ENCODE data around the gene TBC1D5. TPM values are rescaled to one million over a fixed set of nuclear protein-coding genes. Genes with fewer than 3 reads are reported as not detected.

Gene TBC1D5
- total and polyA plus RNA-seq, 2 of the 8 experiments (the other 6 are each of a cell fraction or from before 2014, with no cell fraction given) = 11.0 to 22.9 TPM

GRCh38 chr3:17195856-17196604 is 546.4 kb downstream of the TBC1D5 start:
- peak; percentile 13 for FAIRE-seq
- Histone ChIP-seq H4K5ac (ENCODE audit: insufficient read length, low read depth, low read length) (no peak overlapping the region), H2BK20ac (ENCODE audit: low read length) (no peak overlapping the region), H3K9ac (replicated peaks in 1 of 4; ENCODE audit: extremely low read depth in 1 of 4, low read depth in 3 of 4, low read length in 3 of 4) (no peak overlapping the region), H3K4me2 (ENCODE audit: insufficient read depth in 1 of 2, low read depth in 2 of 2, low read length in 2 of 2) (no peak overlapping the region), H3K18ac (ENCODE audit: extremely low read depth, low read length) (no peak overlapping the region), H4K91ac (replicated peaks; ENCODE audit: insufficient read length, low read length) (no peak overlapping the region), H3K4ac (replicated peaks; ENCODE audit: insufficient read length, low read depth, low read length) (no peak overlapping the region), H3K27ac (ENCODE audit: low read depth, low read length) (no peak overlapping the region), H2BK120ac (replicated peaks; ENCODE audit: low read depth, low read length) (no peak overlapping the region), H4K20me1 (replicated peaks in 1 of 2; ENCODE audit: control insufficient read depth in 1 of 2, insufficient read depth in 2 of 2, low read length in 2 of 2) (no peaks in the 10 kb centered on the region), H3K4me1 (replicated peaks in 1 of 4; ENCODE audit: control insufficient read depth in 3 of 4, insufficient read depth in 4 of 4, low read length in 3 of 4) (peaks cover 0 to 2% (median 0%) of the 10 kb centered on the region in 4 experiments; a peak in 2 of 7 replicates), H3K23ac (ENCODE audit: insufficient read length) (no peak overlapping the region), H2BK15ac (ENCODE audit: low read length) (no peak overlapping the region), H4K8ac (ENCODE audit: extremely low read depth, insufficient read depth, low read length) (no peak overlapping the region), H2AFZ (ENCODE audit: low read length) (peak overlapping the region; percentile 49; the same call in 1 of the 2 replicates), H3K56ac (replicated peaks; ENCODE audit: insufficient read length, low read depth, low read length) (no peak overlapping the region), H2BK12ac (ENCODE audit: low read depth, low read length) (no peak overlapping the region), H3K79me1 (ENCODE audit: low read depth, low read length) (no peaks in the 10 kb centered on the region), H3K14ac (ENCODE audit: insufficient read length) (no peak overlapping the region), H3K4me3 (ENCODE audit: extremely low read depth in 1 of 4, insufficient read depth in 2 of 4, low read depth in 3 of 4, low read length in 4 of 4) (no peak overlapping the region), H2BK5ac (ENCODE audit: low read depth, low read length) (no peak overlapping the region), H3K27me3 (replicated peaks in 1 of 4; ENCODE audit: control insufficient read depth in 3 of 4, extremely low read depth in 1 of 4, insufficient read depth in 3 of 4, low read length in 3 of 4) (no peaks in the 10 kb centered on the region), H2AK5ac (ENCODE audit: low read depth, low read length) (no peak overlapping the region), H3K36me3 (ENCODE audit: control insufficient read depth in 2 of 4, insufficient read depth in 4 of 4, low read length in 3 of 4) (no peaks in the 10 kb centered on the region), H3K9me3 (ENCODE audit: insufficient read depth in 2 of 2, low read depth in 1 of 2, low read length in 1 of 2) (no peaks in the 10 kb centered on the region), H3K79me2 (ENCODE audit: control insufficient read depth in 1 of 2, insufficient read depth in 2 of 2, low read length in 2 of 2) (no peaks in the 10 kb centered on the region), H3K23me2 (ENCODE audit: low read depth, low read length) (no peaks in the 10 kb centered on the region)
- TF ChIP-seq HDAC6 (IDR thresholded peaks at IDR 0.05; ENCODE audit: low read depth, low read length) (no peak), E2F6 (IDR thresholded peaks at IDR 0.05) (no peak), ASH2L (IDR thresholded peaks at IDR 0.05; ENCODE audit: low read length) (no peak), CEBPB (IDR thresholded peaks at IDR 0.05; ENCODE audit: low read depth, low read length) (peak; percentile 55; the same call in 1 of the 2 replicates), CTCF (IDR thresholded peaks at IDR 0.05; ENCODE audit: control extremely low read depth in 1 of 3, insufficient read depth in 1 of 3, low read depth in 1 of 3, low read length in 3 of 3) (peak in 2 of 3 experiments; percentile 10 to 37; a peak in 2 of 4 replicates), RAD21 (IDR thresholded peaks at IDR 0.05 in 1 of 2, conservative IDR thresholded peaks at IDR 0.05 in 1 of 2; ENCODE audit: low read depth in 2 of 2, low read length in 2 of 2) (peak; percentile 56 to 62), CBX5 (IDR thresholded peaks at IDR 0.05; ENCODE audit: low read depth, low read length) (no peak), NRF1 (IDR thresholded peaks at IDR 0.05; ENCODE audit: low read depth, low read length) (no peak)
- ChIA-PET CTCF (ENCODE audit: partially characterized antibody) (interaction anchor here (0.8 to 2.1 kb wide), 12 partner anchors 9 to 610 kb away, joined by 3 to 14 read pairs (median 4); no protein-coding TSS in a partner anchor), POLR2A (ENCODE audit: partially characterized antibody) (no interaction called here)
- 69% methylated on average over 5 of the region's 5 CpGs; no CpG with 5 or more reads in 1 of the 2 experiments for WGBS, 2 experiments (ENCODE audit: extremely low coverage in 1 of 2, insufficient coverage in 1 of 2, insufficient read length in 1 of 2, insufficient replicate concordance in 2 of 2, low coverage in 1 of 2, low lambda C conversion rate in 2 of 2, missing lambda C conversion rate in 1 of 2)
- DNase-seq (ENCODE audit: low read depth in 1 of 2, low spot score in 2 of 2) = no peak
